ENCODE data around the gene FDXR.
"Not testable (repeated sequence)": the region's sequence is repeated elsewhere in the genome, so short reads cannot be mapped to it uniquely, and the experiment has no call there.

FDXR gene

GRCh38 chr17:74872313-74873036, at the start of gene FDXR:
FDXR (minus strand) TSS chr17:74872994; CDS start chr17:74872944, 50 bp downstream.
- no peak for DNase-seq (ENCODE audit: low read depth)

GRCh38 chr17:74922172-74922571, 49.4 kb upstream of the FDXR start:
- DNase-seq (ENCODE audit: low read depth): no peak

DNA sequence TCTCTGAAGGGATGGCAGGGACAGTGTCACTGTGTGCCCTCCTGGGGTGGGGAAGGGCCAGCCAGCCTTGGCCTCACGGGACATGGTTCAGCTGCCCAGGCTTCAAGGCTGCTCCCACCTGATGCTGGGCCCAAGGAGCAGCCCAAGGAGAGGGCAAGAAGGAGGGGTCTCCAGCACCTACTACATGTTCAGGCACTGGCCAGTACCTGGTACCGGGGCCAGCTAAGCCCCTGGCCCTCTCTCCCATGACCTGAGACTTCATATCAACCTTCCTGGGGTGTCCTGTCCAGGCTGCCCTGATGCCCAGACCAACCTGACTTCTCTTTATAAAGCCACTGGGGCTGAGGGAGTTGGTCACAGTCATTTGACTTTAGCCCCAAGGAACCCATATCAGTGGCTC, 49.0 kb upstream of the FDXR start:
- no peak for DNase-seq (ENCODE audit: low read depth)

GRCh38 chr17:74921026-74921681, 48.4 kb upstream of the FDXR start:
- DNase-seq (ENCODE audit: low read depth): no peak

GRCh38 chr17:74920642-74921025, 47.8 kb upstream of the FDXR start:
- DNase-seq (ENCODE audit: low read depth): no peak

- no peak for DNase-seq (ENCODE audit: low read depth)
Observed at GRCh38 chr17:74920306-74920620, 47.5 kb upstream of the FDXR start.

DNA sequence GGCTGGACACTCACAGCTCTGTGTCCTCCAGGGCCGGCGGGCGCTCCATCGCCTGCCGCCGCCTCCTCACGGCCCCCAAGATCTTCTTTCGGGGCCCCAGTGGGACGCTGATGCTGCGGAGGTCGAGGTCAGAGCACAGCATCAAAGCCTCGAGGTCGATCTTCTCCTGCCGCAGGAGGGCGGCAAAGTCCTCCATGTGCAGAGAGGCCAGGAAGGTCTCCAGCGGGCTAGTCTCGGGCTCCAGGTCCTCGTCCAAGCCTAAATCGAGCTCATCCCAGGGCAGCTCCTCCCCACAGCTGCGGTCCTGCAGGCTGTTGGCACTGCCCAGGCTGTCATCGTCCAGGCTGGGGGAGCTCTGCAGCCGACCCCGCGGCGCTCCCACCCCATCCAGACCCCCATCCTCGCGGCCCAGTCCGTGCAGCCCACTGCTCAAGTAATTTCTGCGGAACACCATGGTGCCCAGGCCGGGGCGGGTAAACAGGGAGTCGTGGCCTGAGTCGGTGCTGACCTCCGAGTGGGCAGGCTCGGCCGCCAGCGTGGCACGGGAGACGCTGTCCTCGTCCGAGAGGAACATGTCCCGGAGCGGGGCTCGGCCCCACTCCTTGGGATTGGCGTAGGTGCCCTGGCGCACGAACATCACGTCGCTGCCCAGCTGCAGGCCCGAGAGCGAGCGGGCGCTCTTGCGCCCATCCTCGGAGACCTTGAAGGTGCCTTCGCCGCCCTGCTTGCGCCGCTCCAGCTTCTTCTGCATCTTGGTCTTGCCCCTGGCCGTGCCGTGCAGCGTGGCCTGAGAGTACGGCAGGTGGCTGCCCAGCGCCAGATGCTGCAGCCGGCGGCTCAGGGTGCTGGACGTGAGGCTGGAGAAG, 46.9 kb upstream of the FDXR start:
- DNase-seq (ENCODE audit: low read depth): no peak

- DNase-seq (ENCODE audit: low read depth): no peak
Observed at GRCh38 chr17:74918906-74919305, 46.1 kb upstream of the FDXR start.

DNA sequence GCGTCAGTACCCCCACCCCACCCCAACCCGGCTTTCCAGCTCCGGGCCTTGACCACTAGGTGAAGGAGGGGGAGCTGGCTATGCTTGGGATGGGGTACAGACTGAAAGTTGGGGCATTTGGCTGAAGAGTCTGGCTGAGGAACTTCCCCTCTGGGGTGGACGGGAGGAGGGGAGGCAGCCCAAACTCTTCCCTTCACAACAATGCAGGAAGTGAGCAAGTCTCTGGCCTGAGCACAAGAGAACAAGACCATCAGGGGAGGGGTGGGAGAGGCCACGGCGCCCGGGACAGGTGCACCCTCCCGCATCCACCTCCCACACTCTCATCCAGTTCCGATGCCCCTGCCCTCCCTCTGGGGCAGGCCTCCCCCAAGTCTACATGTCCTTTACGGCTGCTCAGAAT, 44.6 kb upstream of the FDXR start:
- DNase-seq (ENCODE audit: low read depth): no peak

DNA sequence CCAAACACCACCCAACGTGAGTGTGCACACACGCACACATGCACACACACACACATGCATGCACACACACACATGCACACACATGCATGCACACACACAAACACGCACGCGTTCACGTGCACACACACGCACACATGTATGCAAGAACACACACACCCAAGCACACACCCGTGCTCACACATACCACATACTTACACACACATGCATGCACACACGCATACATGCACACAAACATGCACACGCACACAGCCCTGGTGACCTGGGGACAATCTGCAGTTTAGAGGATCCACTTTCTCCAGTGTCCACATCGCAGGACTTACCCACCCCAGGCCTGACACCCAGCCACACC, 44.0 kb upstream of the FDXR start:
- DNase-seq (ENCODE audit: low read depth): no peak

GRCh38 chr17:74916136-74916850, 43.5 kb upstream of the FDXR start:
- no peak for DNase-seq (ENCODE audit: low read depth)

GRCh38 chr17:74911423-74911822, 38.6 kb upstream of the FDXR start:
- DNase-seq (ENCODE audit: low read depth): not testable (repeated sequence)

- not testable (repeated sequence) for DNase-seq (ENCODE audit: low read depth)
Observed at GRCh38 chr17:74909097-74909496, 36.3 kb upstream of the FDXR start.

DNA sequence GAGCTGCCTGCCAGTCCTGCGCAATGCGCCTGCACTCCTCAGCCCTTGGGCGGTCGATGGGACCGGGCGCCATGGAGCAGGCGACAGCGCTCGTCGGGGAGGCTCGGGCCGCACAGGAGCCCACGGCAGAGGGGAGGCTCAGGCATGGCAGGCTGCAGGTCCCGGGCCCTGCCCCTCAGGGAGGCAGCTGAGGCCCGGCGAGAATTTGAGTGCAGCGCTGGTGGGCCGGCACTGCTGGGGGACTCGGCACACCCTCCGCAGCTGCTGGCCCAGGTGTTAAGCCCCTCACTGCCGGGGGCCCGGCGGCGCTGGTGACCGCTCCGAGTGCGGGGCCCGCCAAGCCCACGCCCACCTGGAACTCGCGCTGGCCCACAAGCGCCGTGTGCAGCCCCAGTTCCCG, 34.2 kb upstream of the FDXR start:
- no peak for DNase-seq (ENCODE audit: low read depth)

DNA sequence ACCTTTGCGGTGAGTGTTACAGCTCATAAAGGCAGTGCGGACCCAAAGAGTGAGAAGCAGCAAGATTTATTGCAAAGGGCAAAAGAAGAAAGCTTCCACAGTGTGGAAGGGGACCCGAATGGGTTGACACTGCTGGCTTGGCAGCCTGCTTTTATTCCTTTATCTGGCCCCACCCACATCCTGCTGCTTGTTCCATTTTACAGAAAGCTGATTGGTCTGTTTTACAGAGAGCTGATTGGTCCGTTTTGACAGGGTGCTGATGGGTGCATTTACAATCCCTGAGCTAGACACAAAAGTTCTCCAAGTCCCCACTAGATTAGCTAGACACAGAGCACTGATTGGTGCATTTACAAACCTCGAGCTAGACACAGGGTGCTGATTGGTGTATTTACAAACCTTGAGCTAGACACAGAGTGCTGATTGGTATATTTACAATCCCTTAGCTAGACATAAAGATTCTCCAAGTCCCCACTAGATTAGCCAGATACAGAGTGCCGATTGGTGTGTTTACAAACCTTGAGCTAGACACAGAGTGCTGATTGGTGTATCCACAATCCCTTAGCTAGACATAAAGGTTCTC, 33.5 kb upstream of the FDXR start:
- not testable (repeated sequence) for DNase-seq (ENCODE audit: low read depth)

GRCh38 chr17:74904687-74905409, 32.1 kb upstream of the FDXR start:
- no peak for DNase-seq (ENCODE audit: low read depth)

GRCh38 chr17:74903671-74904070, 30.9 kb upstream of the FDXR start:
- no peak for DNase-seq (ENCODE audit: low read depth)

DNA sequence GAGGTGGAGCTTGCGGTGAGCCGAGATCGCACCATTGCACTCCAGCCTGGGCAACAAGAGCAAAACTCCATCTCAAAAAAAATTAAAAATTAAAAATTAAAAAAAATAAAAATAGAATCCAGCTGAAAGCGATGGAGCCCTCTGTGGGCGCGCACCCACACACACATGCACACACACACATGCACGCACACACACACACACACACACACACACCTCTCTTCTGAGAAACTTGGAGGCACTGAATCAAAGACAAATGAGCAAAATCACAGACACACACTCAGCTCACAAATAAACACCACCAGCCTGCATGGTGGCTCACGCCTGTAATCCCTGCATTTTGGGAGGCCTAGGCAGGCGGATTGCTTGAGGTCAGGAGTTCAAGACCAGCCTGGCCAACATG, 30.2 kb upstream of the FDXR start:
- DNase-seq (ENCODE audit: low read depth): no peak

GRCh38 chr17:74901353-74902135, 28.8 kb upstream of the FDXR start:
- DNase-seq (ENCODE audit: low read depth): no peak

DNA sequence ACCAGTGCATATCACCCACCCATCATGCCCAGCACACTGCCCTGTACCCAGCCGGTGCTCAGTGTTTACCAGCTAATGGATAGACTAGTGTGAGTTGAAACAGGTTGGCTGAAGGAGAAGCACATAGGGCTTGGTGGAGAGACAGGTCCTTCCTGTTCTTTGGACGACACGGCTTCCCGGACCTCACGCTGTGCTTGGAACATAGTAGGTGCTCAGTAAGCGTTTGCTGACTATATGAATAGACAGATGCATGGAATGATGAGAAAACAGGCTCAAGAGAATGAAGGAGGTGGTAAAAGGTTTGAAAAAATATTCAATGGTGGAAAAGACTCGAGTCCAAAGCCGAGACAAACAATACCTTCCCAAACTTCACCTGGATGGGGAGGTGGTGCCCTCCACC, 27.4 kb upstream of the FDXR start:
- no peak for DNase-seq (ENCODE audit: low read depth)
